ENCODE measurements around the gene SFXN3. TPM values are rescaled to one million over a fixed set of nuclear protein-coding genes. Genes with fewer than 3 reads are reported as not detected.
A peak's percentile ranks its signal among the peaks of the same experiment; 100 is the strongest.

SFXN3 gene
- total RNA-seq, 2 donors from 2014 or later: 8.8 to 18.1 TPM

DNA sequence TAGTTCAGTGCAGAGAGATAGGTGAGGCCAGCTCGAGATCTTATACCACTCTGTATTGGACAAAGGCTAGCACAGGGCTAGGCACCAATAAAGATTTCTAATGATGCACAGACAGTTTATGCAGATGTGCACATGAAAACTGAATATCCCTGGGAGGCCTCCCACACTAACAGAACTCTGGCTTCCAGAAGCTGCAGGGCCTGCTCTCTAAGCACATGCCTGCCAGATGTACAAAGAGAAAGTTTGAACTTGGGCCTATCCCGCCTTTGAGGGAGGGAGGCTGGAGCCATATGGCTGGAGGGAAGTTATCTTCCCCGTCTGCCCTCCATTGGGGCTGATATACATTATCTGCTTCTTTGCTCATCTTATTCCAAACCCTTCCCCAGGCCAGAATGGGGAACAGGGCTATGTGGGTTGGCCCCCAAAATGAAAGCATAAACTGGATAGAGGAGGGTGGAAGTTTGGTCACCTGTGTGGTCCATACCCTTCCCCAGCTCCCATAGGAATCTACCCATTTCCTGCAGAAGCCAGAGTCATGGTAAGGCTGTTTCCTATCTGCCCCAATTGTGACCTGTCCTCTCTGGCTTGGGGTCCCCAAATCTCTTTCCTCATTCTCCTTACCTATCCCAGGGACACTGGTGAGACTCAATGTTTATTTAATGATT is 34.6 kb downstream of the SFXN3 start:
- DNase-seq: peak; percentile 31
- peak overlapping the region in 1 of 2 donors; percentile 79 for H3K9ac ChIP-seq (ENCODE audit: low read depth in 2 of 2, low read length in 2 of 2)
- peak overlapping the region; percentile 94 for H3K27ac ChIP-seq
- H3K4me3 ChIP-seq: no peak overlapping the region
- TF ChIP-seq, protein P1, sequence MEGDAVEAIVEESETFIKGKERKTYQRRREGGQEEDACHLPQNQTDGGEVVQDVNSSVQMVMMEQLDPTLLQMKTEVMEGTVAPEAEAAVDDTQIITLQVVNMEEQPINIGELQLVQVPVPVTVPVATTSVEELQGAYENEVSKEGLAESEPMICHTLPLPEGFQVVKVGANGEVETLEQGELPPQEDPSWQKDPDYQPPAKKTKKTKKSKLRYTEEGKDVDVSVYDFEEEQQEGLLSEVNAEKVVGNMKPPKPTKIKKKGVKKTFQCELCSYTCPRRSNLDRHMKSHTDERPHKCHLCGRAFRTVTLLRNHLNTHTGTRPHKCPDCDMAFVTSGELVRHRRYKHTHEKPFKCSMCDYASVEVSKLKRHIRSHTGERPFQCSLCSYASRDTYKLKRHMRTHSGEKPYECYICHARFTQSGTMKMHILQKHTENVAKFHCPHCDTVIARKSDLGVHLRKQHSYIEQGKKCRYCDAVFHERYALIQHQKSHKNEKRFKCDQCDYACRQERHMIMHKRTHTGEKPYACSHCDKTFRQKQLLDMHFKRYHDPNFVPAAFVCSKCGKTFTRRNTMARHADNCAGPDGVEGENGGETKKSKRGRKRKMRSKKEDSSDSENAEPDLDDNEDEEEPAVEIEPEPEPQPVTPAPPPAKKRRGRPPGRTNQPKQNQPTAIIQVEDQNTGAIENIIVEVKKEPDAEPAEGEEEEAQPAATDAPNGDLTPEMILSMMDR (IDR thresholded peaks at IDR 0.05): no peak
- peaks cover 9% of the 10 kb centered on the region for H3K27me3 ChIP-seq
- intact Hi-C loops (cut with DNase I): no loop called here
- no peaks in the 10 kb centered on the region for H3K9me3 ChIP-seq
- H3K4me1 ChIP-seq: peaks cover 33% of the 10 kb centered on the region
- no peaks in the 10 kb centered on the region for H3K36me3 ChIP-seq

DNA sequence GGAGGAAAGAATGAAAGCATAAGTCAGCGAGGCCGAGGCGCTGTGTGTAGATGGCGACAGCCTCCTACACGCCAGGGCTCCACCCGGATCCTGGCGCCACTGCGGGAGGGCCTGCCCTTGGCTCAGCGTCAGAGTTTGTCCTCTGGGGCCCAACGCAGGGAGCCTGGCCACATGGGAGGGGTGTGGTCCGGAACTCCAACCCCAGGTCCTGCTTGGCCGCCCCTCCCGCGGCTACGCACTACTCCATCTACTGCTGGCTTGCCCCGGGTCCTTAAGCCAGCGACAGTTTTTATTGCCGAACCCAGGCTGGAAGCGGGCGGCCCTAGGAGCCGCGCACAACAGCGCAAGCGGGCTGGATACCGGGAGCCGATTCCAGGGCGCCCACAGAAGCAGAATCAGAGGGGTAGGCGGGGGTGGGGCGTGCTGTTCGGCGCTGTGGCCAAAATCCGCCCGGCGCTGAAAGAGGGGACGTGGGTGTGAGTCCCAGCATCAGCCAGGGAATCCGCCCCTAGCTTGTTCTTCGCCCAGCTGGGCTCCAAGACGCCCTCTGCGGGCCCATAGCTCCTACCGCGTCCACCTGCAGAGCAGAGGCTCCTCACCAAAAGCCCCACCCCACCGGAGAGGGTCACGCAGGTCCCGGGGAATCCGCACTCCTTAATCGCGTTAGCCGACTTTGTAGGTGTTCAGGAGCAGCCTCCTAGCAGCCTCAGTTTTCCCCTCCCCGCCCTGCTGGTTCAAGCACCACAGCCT is 35.3 kb downstream of the SFXN3 start:
- peak; percentile 94 for DNase-seq
- TF ChIP-seq, protein P1 (IDR thresholded peaks at IDR 0.05): peak; percentile 35
- H3K4me1 ChIP-seq: peaks cover 33% of the 10 kb centered on the region
- peak overlapping the region; percentile 94 for H3K27ac ChIP-seq
- peak overlapping the region; percentile 54 to 79 for H3K9ac ChIP-seq (ENCODE audit: low read depth in 2 of 2, low read length in 2 of 2)
- H3K9me3 ChIP-seq: no peaks in the 10 kb centered on the region
- intact Hi-C loops (cut with DNase I): no loop called here
- H3K27me3 ChIP-seq: peaks cover 9% of the 10 kb centered on the region
- no peaks in the 10 kb centered on the region for H3K36me3 ChIP-seq
- H3K4me3 ChIP-seq: peak overlapping the region; percentile 55

DNA sequence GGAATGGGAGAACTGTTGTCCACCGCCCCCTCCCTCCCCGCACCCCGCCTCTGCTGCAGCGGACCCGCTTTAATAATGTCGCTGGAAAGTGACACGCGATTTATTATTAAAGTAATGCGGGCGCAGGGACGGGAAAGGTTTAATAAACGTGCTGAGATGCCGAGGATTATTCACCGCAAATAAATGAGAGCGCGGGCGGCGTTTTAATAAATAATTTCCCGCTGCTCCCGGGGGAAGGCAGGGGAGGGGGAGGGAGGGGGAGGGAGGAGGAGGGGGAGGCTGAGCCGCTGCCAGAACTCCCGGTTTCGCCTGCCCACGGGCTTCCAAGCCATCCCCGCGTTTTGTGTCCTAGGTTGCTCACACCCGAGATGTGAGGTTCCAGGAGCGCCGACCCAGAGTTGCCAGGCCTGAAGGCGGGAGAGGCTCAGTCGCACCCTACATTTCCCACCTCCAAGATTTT is 35.9 kb downstream of the SFXN3 start:
- no peaks in the 10 kb centered on the region for H3K36me3 ChIP-seq
- peak; percentile 55 for DNase-seq
- H3K9ac ChIP-seq (ENCODE audit: low read depth in 2 of 2, low read length in 2 of 2): peak overlapping the region; percentile 54 to 79
- H3K9me3 ChIP-seq: no peaks in the 10 kb centered on the region
- peaks cover 33% of the 10 kb centered on the region for H3K4me1 ChIP-seq
- H3K27ac ChIP-seq: peak overlapping the region; percentile 94
- intact Hi-C loops (cut with DNase I): no loop called here
- peaks cover 9% of the 10 kb centered on the region for H3K27me3 ChIP-seq
- TF ChIP-seq, protein P1 (IDR thresholded peaks at IDR 0.05): no peak
- H3K4me3 ChIP-seq: peak overlapping the region; percentile 55

DNA sequence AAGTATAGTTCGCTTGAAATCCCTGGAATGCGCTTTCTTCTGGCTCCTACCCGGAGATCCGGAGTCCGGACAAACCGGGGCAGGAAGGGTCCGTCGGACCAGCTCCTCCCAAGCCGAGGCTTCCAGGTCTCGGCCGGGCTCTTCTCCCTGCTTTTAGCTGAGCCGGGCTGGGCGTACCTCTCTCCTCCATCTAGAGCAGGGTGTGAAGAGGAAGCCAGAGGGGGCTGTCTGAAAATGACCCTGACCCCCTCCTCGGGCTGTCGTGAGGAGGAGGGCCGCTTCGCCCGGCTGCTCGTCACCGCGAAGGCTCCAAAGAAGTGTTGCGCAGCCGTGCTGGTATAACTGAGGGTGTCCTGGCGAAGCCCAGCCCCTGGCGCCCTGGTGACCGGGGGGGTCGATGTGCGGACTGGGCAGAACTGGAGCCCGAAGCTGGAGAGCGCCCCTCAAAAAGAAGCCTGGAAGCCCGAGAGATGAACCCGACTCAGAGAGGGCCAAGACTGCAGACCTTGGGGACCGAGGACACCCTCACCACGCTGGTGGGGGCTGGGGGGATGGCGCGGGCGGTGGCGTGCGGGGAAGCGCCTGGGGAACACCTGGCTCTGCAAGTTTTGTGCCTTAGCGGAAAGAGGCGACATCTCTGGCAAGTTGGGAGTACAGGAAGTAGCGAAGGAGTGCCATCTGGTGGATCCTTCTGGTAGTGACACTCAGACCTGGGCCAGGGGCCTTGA is 36.5 kb downstream of the SFXN3 start:
- peaks cover 6% of the 10 kb centered on the region for H3K27me3 ChIP-seq
- H3K36me3 ChIP-seq: no peaks in the 10 kb centered on the region
- peak overlapping the region; percentile 55 for H3K4me3 ChIP-seq
- H3K9ac ChIP-seq (ENCODE audit: low read depth in 2 of 2, low read length in 2 of 2): peak overlapping the region; percentile 54 to 79
- TF ChIP-seq, protein P1 (IDR thresholded peaks at IDR 0.05): peak; percentile 93
- H3K4me1 ChIP-seq: peaks cover 29% of the 10 kb centered on the region
- intact Hi-C loops (cut with DNase I): no loop called here
- H3K9me3 ChIP-seq: no peaks in the 10 kb centered on the region
- peak; percentile 90 for DNase-seq
- H3K27ac ChIP-seq: peak overlapping the region; percentile 94

DNA sequence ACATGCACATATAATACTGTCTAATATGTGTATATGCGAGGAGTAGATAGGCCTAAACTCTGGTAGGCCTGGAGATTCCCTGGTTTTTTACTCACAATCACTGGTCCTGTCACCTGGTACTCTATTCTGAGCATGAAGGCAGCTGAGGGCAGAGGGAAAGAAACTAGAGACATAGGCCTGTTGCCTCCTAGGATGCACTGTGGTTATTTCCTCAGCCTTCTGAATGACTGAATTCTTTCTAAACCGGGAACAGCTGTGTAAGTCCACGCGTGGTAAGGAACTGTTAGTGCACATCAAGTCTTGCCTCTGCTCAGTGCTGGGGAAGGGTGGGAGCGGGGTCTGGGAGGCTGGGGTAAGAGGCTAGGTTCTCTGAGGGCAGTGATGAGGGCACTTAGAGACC is 38.4 kb downstream of the SFXN3 start:
- TF ChIP-seq, protein P1 (IDR thresholded peaks at IDR 0.05): no peak
- Histone ChIP-seq H3K9me3 (no peaks in the 10 kb centered on the region), H3K36me3 (no peaks in the 10 kb centered on the region), H3K4me3 (no peak overlapping the region), H3K9ac (ENCODE audit: low read depth in 2 of 2, low read length in 2 of 2) (no peak overlapping the region), H3K27ac (no peak overlapping the region), H3K4me1 (peaks cover 19% of the 10 kb centered on the region), H3K27me3 (peaks cover 3% of the 10 kb centered on the region)
- intact Hi-C loops (cut with DNase I): no loop called here
- no peak for DNase-seq

Measured in colonic mucosa (tissue), 4 donors.